Activated naive CD8-positive, alpha-beta T cell treated with anti-CD3 and anti-CD28 coated beads, Interleukin-2, amount 10 ng/mL, durations not matched to agents 7 days and 5 days (primary cell): ENCODE data around the gene CRYBB1. TPM values are rescaled to one million over a fixed set of nuclear protein-coding genes. Genes with fewer than 3 reads are reported as not detected.

ENCODE experiments used
- ATAC-seq: fragments of 150-1000 bp; cut with Tn5 transposase; one replicate; pipeline ENCODE4 v1.10.0; 2021; ENCODE audit warnings: low read depth, moderate library complexity
- POLR2A ChIA-PET: fragments of 350-600 bp; sonication (Branson Sonifier 250); formaldehyde crosslinking; loops from one replicate; lab custom pipeline; 2021; ENCODE audit warnings: antibody characterized with exemption; lab: Charles Lee
- DNase-seq: peaks from one replicate; pipeline ENCODE4 v3.0.0; 2021
- H3K27ac Mint-ChIP-seq: one replicate; pipeline ENCODE4 v1.8.0; 2022; ENCODE audit warnings: mild to moderate bottlenecking, mixed read lengths
- H3K27me3 Mint-ChIP-seq: one replicate; pipeline ENCODE4 v1.8.0; 2022; ENCODE audit warnings: mild to moderate bottlenecking, moderate library complexity, mixed read lengths
- H3K36me3 Mint-ChIP-seq: one replicate; pipeline ENCODE4 v1.8.0; 2021; ENCODE audit warnings: mild to moderate bottlenecking, mixed read lengths
- H3K4me1 Mint-ChIP-seq: one replicate; pipeline ENCODE4 v1.8.0; 2021; ENCODE audit warnings: mixed read lengths
- H3K4me3 Mint-ChIP-seq: one replicate; pipeline ENCODE4 v1.8.0; 2022; ENCODE audit warnings: mild to moderate bottlenecking, moderate library complexity, mixed read lengths
- H3K9me3 Mint-ChIP-seq: one replicate; pipeline ENCODE4 v1.8.0; 2021; ENCODE audit warnings: mixed read lengths
- total RNA-seq, 2 experiments: library from RNA; stranded (reverse); gene quantifications; one replicate each; pipeline ENCODE4 v1.2.3, GENCODE V29; 2021

The CRYBB1 gene
- total RNA-seq, 2 experiments from 2014 or later = not detected

- Mint-ChIP-seq H3K27ac (peak overlapping the region; percentile 83), H3K9me3 (no peaks in the 10 kb centered on the region), H3K27me3 (peaks cover 17% of the 10 kb centered on the region), H3K36me3 (no peaks in the 10 kb centered on the region), H3K4me1 (peaks cover 17% of the 10 kb centered on the region), H3K4me3 (peak overlapping the region; percentile 65)
- POLR2A ChIA-PET = interaction anchor here (0.6 to 1.2 kb wide), 2 partner anchors 13 to 60 kb away, joined by 3 to 4 read pairs; no protein-coding TSS in a partner anchor
- peak; percentile 82 for ATAC-seq
- DNase-seq = peak; percentile 59
Observed at GRCh38 chr22:26610072-26610958, 7.5 kb downstream of the CRYBB1 start.

- no peaks in the 10 kb centered on the region for H3K9me3 Mint-ChIP-seq
- POLR2A ChIA-PET = no interaction called here
- ATAC-seq = no peak
- DNase-seq = no peak
- peaks cover 17% of the 10 kb centered on the region for H3K27me3 Mint-ChIP-seq
- H3K4me1 Mint-ChIP-seq = peaks cover 16% of the 10 kb centered on the region
- no peaks in the 10 kb centered on the region for H3K36me3 Mint-ChIP-seq
- H3K4me3 Mint-ChIP-seq = no peak overlapping the region
- no peak overlapping the region for H3K27ac Mint-ChIP-seq
Observed at GRCh38 chr22:26609287-26609686, 8.5 kb downstream of the CRYBB1 start.

DNA sequence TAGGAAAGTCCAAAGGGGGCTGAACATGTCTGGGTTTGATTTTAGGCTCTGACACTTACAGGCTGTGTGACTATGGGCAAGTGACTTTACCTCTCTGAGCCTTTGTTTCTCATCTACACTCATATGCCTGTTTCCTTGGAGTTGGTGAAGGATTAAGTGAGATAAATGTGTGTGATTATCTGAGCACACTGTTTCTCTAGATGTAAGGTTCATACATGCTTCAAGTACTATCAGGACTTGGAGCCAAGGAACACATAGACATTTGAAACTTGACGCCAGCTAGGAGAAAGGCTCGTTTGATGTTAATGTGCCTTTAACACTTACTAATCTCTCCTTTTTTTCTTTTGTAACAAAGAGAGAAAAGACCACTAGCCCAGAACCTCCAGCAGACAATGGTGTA, 9.7 kb downstream of the CRYBB1 start:
- Mint-ChIP-seq H3K4me1 (peaks cover 20% of the 10 kb centered on the region), H3K27me3 (peaks cover 14% of the 10 kb centered on the region), H3K36me3 (no peaks in the 10 kb centered on the region), H3K4me3 (no peak overlapping the region), H3K9me3 (no peaks in the 10 kb centered on the region), H3K27ac (no peak overlapping the region)
- ATAC-seq (no peak), DNase-seq (no peak)
- POLR2A ChIA-PET = interaction anchor here (0.6 kb wide), 1 partner anchor 33 kb away, joined by 3 read pairs; no protein-coding TSS in a partner anchor

- H3K36me3 Mint-ChIP-seq = no peaks in the 10 kb centered on the region
- ATAC-seq = no peak
Observed at GRCh38 chr22:26606611-26607010, 11.2 kb downstream of the CRYBB1 start.

DNA sequence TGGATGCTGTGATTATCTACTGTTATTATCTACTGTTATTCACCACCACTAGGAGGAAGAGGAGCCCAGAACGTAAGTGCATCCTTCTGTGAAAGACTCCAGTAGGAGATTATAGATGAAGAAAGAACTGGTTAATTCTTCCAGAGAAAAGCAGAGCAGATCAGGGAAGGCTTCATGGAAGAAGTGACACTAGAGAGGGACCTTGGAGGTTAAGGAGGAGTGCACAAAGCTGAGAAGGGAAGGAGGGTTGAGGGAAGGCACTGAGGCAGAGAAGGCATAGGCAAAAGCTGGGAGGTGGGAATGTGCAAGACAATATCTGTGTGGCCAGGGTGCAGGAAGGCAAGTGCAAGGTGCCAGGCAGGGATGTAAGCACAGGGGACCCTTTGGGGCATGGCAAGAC, 13.5 kb downstream of the CRYBB1 start:
- POLR2A ChIA-PET = no interaction called here
- H3K36me3 Mint-ChIP-seq = no peaks in the 10 kb centered on the region
- no peak overlapping the region for H3K4me3 Mint-ChIP-seq
- no peaks in the 10 kb centered on the region for H3K9me3 Mint-ChIP-seq
- H3K4me1 Mint-ChIP-seq = peaks cover 10% of the 10 kb centered on the region
- peaks cover 10% of the 10 kb centered on the region for H3K27me3 Mint-ChIP-seq
- DNase-seq = no peak
- H3K27ac Mint-ChIP-seq = no peak overlapping the region
- no peak for ATAC-seq

More at GRCh38 chr22:26606611-26607010, 11.2 kb downstream of the CRYBB1 start:
- POLR2A ChIA-PET = no interaction called here
- DNase-seq = no peak
- Mint-ChIP-seq H3K4me3 (no peak overlapping the region), H3K27me3 (peaks cover 12% of the 10 kb centered on the region), H3K4me1 (peaks cover 16% of the 10 kb centered on the region), H3K27ac (no peak overlapping the region), H3K9me3 (no peaks in the 10 kb centered on the region)

DNA sequence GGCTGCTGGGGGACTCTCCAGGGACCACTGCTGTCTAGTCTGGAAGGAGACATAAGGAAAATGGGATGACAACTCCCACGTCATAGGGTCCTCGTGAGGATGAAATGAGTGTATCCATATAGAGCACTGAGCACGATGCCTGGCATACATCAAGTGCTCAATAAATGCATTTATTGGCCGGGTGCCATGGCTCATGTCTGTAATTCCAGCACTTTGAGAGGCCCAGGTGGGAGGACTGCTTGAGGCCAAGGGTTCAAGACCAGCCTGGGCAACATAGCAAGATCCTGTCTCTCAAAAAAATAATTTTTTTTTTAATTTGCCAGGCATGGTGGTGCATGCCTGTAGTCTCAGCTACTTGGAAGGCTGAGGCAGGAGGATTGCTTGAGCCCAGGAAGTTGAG, 15.7 kb downstream of the CRYBB1 start:
- Mint-ChIP-seq H3K4me3 (no peak overlapping the region), H3K27me3 (no peaks in the 10 kb centered on the region), H3K27ac (no peak overlapping the region), H3K4me1 (peaks cover 20% of the 10 kb centered on the region), H3K9me3 (no peaks in the 10 kb centered on the region), H3K36me3 (no peaks in the 10 kb centered on the region)
- no peak for DNase-seq
- ATAC-seq = no peak
- POLR2A ChIA-PET = no interaction called here

- POLR2A ChIA-PET = no interaction called here
- no peak for ATAC-seq
Observed at GRCh38 chr22:26601726-26602125, 16.1 kb downstream of the CRYBB1 start.

DNA sequence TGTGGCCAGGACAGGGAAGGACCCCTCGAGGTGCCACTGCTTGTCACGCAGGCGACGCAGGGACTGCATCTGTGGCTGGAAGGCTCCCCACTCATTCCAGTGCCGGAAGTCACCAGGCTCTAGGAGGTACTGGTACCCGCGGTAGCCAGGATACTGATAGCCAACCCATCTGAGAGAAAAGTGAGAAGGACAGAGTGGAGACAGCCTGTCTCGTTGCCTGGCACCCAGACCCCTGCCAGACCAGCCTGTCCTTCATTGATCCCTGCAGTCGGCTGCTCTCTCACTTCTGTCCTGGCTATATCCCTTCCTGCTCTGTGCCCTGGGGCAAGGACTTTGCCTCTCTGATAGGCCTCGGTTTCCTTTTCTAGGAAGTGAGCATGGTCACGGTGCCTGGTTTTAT, 18.3 kb downstream of the CRYBB1 start:
- H3K27ac Mint-ChIP-seq = no peak overlapping the region
- no peaks in the 10 kb centered on the region for H3K9me3 Mint-ChIP-seq
- POLR2A ChIA-PET = no interaction called here
- no peak for DNase-seq
- H3K36me3 Mint-ChIP-seq = no peaks in the 10 kb centered on the region
- no peak overlapping the region for H3K4me3 Mint-ChIP-seq
- H3K27me3 Mint-ChIP-seq = no peaks in the 10 kb centered on the region
- ATAC-seq = no peak
- peaks cover 32% of the 10 kb centered on the region for H3K4me1 Mint-ChIP-seq

More at GRCh38 chr22:26601726-26602125, 16.1 kb downstream of the CRYBB1 start:
- Mint-ChIP-seq H3K4me3 (no peak overlapping the region), H3K4me1 (peaks cover 24% of the 10 kb centered on the region), H3K9me3 (no peaks in the 10 kb centered on the region), H3K27me3 (no peaks in the 10 kb centered on the region), H3K36me3 (no peaks in the 10 kb centered on the region), H3K27ac (no peak overlapping the region)
- no peak for DNase-seq

- Mint-ChIP-seq H3K4me1 (peaks cover 46% of the 10 kb centered on the region), H3K9me3 (no peaks in the 10 kb centered on the region), H3K27me3 (no peaks in the 10 kb centered on the region), H3K27ac (no peak overlapping the region), H3K36me3 (no peaks in the 10 kb centered on the region), H3K4me3 (peak overlapping the region; percentile 16)
- DNase-seq (no peak), ATAC-seq (no peak)
- POLR2A ChIA-PET = interaction anchor here (1.0 to 1.5 kb wide), 3 partner anchors 14 to 114 kb away, joined by 3 to 5 read pairs (median 4); partner anchors contain the start of genes HPS4 and SRRD
Observed at GRCh38 chr22:26597480-26597879, 20.3 kb downstream of the CRYBB1 start.

GRCh38 chr22:26597026-26597425, 20.8 kb downstream of the CRYBB1 start:
- H3K36me3 Mint-ChIP-seq = no peaks in the 10 kb centered on the region
- H3K9me3 Mint-ChIP-seq = no peaks in the 10 kb centered on the region
- ATAC-seq (peak; percentile 12), DNase-seq (no peak)
- peaks cover 50% of the 10 kb centered on the region for H3K4me1 Mint-ChIP-seq
- H3K27me3 Mint-ChIP-seq = no peaks in the 10 kb centered on the region
- POLR2A ChIA-PET = interaction anchor here (0.5 to 1.5 kb wide), 4 partner anchors 14 to 113 kb away, joined by 3 to 5 read pairs (median 4); partner anchors contain the start of genes HPS4 and SRRD
- peak overlapping the region; percentile 69 for H3K27ac Mint-ChIP-seq
- peak overlapping the region; percentile 16 for H3K4me3 Mint-ChIP-seq

GRCh38 chr22:26593763-26594162, 24.1 kb downstream of the CRYBB1 start:
- Mint-ChIP-seq H3K4me3 (peak overlapping the region; percentile 54), H3K27me3 (no peaks in the 10 kb centered on the region), H3K9me3 (no peaks in the 10 kb centered on the region), H3K36me3 (no peaks in the 10 kb centered on the region), H3K4me1 (peaks cover 59% of the 10 kb centered on the region), H3K27ac (peak overlapping the region; percentile 69)
- DNase-seq (no peak), ATAC-seq (no peak)
- POLR2A ChIA-PET = interaction anchor here (0.6 to 1.3 kb wide), 4 partner anchors 17 to 91 kb away, joined by 3 read pairs; no protein-coding TSS in a partner anchor

DNA sequence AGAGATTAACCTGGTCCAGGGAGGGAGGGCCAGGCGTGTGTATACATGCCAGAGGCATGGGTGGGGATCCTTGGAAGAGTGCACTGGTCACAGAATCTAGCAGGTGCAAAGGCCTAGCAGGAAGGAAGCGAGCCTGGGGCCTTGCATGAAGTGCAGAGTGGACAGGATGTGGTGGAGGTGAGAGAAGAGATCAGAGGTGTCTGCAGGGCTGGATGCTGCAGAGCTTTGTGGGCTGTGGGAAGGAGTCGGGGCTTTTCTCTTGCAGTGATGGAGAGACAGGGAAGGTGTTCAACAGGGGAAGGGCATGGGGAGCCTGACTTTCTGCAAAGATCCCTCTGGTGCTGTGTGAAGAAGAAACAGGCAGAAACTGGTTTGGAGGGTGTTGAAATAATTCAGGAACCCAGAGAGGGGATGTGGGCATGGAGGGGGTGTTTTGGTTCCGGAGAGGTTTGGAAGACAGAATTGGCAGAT, 25.4 kb downstream of the CRYBB1 start:
- no peaks in the 10 kb centered on the region for H3K27me3 Mint-ChIP-seq

More for the DNA sequence above, 25.4 kb downstream of the CRYBB1 start:
- peak; percentile 70 for DNase-seq
- Mint-ChIP-seq H3K9me3 (no peaks in the 10 kb centered on the region), H3K27ac (peak overlapping the region; percentile 78), H3K36me3 (peaks cover 2% of the 10 kb centered on the region), H3K4me3 (peak overlapping the region; percentile 66), H3K4me1 (peaks cover 61% of the 10 kb centered on the region)
- ATAC-seq = peak; percentile 65
- POLR2A ChIA-PET = interaction anchor here (1.1 to 1.2 kb wide), 2 partner anchors 55 to 89 kb away, joined by 3 to 6 read pairs; no protein-coding TSS in a partner anchor
